GM18867 (cell line): ENCODE data around the gene ACHE.

ENCODE experiments used
- ATAC-seq: cut with Tn5 transposase; IDR thresholded peaks from one replicate; pipeline ENCODE4 v1.9.1; 2021; ENCODE audit warnings: mild to moderate bottlenecking, moderate library complexity; ENCODE audit not compliant: unreplicated experiment

Gene ACHE

GRCh38 chr7:100886142-100886935 is 9.3 kb downstream of the ACHE start:
- ATAC-seq = no peak

- no peak for ATAC-seq
Observed at GRCh38 chr7:100885440-100886141, 10.1 kb downstream of the ACHE start.

- ATAC-seq = no peak
Observed at GRCh38 chr7:100884736-100885439, 10.8 kb downstream of the ACHE start.

- no peak for ATAC-seq
Observed at GRCh38 chr7:100882785-100883526, 12.7 kb downstream of the ACHE start.

GRCh38 chr7:100882201-100882600 is 13.5 kb downstream of the ACHE start:
- no peak for ATAC-seq

GRCh38 chr7:100881136-100881535 is 14.6 kb downstream of the ACHE start:
- no peak for ATAC-seq

GRCh38 chr7:100880645-100881044 is 15.0 kb downstream of the ACHE start:
- no peak for ATAC-seq

GRCh38 chr7:100879685-100880261 is 15.9 kb downstream of the ACHE start:
- ATAC-seq = no peak

GRCh38 chr7:100878685-100879084 is 17.0 kb downstream of the ACHE start:
- ATAC-seq = no peak

GRCh38 chr7:100878013-100878412 is 17.7 kb downstream of the ACHE start:
- no peak for ATAC-seq

GRCh38 chr7:100875356-100875751 is 20.3 kb downstream of the ACHE start:
- peak; percentile 26 for ATAC-seq

- peak; percentile 82 for ATAC-seq
Observed at GRCh38 chr7:100874577-100875355, 20.9 kb downstream of the ACHE start, which contains the start of gene SRRT. Gene SRRT, plus strand, starts transcription at chr7:100875103. Its CDS starts 488 bp downstream, at chr7:100875591.

- no peak for ATAC-seq
Observed at GRCh38 chr7:100874300-100874576, 21.4 kb downstream of the ACHE start.

GRCh38 chr7:100873599-100874299 is 21.9 kb downstream of the ACHE start:
- ATAC-seq = no peak

GRCh38 chr7:100867776-100868485 is 27.8 kb downstream of the ACHE start:
- no peak for ATAC-seq

GRCh38 chr7:100867040-100867775 is 28.5 kb downstream of the ACHE start, which contains the start of gene TRIP6:
Gene TRIP6, plus strand, starts transcription at chr7:100867387. Its CDS starts 111 bp downstream, at chr7:100867498.
- no peak for ATAC-seq

GRCh38 chr7:100866729-100867039 is 29.0 kb downstream of the ACHE start:
- ATAC-seq = no peak
